ENCODE results near the gene ZNF835.

ZNF835 gene

DNA sequence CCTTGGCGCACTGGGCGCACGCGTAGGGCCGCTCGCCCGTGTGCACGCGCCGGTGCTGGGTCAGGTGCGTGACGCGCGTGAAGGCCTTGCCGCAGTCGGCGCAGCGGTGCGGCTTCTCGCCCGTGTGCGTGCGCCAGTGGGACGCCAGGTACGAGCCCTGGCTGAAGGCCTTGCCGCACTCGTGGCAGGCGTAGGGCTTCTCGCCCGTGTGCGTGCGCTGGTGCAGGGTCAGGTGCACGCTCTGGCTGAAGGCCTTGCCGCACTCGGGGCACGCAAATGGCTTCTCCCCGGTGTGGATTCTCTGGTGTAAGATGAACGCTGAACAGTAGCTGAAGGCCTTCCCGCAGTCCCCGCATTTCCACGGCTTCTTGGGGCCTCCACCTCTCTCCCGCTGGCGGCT lies 7.0 kb downstream of the ZNF835 start:
- in situ Hi-C loops (cut with MboI; ENCODE audit: low sequenced_read_pairs): no loop called here

DNA sequence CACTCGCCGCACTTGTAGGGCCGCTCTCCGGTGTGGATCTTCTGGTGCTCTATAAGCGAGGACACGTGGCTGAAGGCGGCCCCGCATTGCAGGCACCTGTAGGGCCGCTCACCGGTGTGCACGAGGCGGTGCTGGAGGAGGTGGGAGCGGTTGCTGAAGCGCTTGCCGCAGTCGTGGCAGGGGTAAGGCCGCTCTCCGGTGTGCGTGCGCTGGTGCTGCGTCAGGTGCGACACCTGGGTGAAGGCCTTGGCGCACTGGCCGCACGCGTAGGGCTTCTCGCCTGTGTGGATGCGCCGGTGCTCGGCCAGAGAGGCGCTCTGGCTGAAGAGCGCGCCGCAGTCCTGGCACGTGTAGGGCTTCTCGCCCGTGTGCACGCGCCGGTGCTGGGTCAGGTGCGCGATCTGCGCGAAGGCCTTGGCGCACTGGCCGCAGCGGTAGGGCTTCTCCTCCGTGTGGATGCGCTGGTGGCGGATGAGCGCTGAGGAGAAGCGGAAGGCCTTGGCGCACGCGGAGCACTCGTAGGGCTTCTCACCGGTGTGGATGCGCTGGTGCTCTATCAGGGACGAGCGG lies 7.5 kb downstream of the ZNF835 start:
- in situ Hi-C loops (cut with MboI; ENCODE audit: low sequenced_read_pairs): no loop called here

DNA sequence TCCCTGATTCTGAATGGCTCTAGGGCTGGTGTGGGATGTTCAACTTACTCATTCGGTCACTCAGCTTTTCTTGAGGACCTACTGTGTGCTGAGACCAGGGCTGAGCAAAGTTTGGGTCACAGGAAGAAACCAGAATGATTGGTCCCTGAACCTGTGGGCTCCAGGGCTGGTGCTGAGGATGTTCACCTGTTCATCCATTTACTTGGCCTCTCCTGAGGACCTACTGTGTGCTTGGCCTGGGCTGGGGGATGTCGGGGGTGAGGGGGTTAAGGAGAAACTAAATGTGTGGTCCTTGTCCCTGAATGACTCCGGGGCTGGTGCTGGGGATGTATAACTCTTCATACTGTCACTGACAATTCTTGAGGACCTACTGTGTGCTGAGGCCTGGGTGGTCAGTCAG lies 10.3 kb downstream of the ZNF835 start:
- in situ Hi-C loops (cut with MboI; ENCODE audit: low sequenced_read_pairs): no loop called here

DNA sequence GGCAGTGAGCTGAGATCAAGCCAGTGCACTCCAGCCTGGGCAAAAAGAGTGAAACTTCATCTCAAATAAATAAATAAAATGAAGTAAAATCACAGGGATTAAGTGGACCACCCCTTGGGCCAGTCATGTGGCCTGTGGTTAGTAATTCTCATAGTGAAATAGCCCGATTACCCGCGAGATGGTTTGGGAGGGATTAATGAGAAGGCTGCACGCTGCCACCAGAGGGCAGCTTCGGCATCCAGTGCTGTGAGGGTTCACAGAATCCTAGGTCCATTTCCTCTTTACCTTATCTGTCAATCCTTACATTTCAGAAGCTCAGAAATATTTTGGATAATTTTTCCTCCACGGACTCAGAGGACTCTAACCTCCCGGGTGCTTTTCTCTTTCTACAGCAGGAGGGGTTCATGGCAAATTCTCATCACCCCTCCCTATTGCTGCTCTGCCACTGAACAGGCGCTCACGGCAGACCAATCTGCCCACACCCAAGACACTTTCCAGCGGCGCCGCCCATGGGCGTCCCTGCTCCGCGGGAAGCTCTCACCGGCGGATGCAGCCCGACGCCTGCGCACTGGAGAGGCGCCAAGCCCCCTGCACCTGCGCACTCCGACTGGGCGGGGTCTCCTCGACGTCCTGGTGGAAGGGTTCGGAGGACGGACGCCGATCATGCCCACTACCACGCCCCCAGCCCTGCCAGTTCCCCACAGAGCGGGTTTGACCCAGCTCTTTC lies 11.0 kb downstream of the ZNF835 start:
- in situ Hi-C loops (cut with MboI; ENCODE audit: low sequenced_read_pairs): no loop called here

DNA sequence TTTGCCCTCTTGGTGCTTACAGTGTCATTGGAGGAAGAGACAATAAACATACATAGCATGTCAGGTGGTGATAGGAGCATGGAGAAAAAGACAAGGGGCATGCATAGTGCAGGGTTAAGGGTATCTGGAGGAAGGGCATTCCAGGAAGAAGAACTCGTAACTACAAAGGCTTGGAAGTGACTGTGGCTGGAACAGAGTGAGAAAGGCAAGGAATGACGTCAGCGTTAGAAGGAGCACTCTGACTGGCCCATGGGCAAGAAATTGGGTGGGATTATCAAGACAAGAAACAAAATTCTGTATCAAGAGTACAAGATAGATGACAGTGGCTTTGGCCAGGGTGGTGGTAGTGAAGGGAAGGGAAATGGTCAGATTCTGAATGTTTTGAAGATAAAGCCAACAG lies 17.4 kb downstream of the ZNF835 start:
- in situ Hi-C loops (cut with MboI; ENCODE audit: low sequenced_read_pairs): no loop called here

DNA sequence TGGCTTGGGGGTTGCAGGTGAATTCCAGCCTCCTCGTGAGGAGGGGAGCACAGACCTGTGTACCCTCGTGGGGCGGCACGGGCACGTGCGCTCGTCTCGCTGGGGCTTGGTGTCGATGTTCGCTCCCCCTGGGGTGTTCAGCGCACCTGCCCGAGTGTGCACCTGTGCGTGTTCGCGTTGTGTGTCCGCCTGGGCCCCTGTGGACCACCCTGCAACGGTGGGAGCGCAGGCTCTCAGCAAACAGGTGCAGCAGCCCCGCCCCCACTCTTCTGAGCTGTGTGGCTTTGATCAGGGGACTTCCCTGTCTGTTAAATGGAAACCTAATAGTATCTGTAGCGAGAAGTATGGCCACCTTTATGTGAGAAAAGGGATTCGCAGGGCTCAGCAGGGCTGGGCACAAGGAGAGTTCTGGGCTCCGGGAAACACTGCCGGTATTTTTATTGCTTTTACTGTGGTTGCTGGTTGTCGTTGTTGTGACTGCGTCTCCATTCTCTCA lies 28.0 kb downstream of the ZNF835 start:
- in situ Hi-C loops (cut with MboI; ENCODE audit: low sequenced_read_pairs): no loop called here

DNA sequence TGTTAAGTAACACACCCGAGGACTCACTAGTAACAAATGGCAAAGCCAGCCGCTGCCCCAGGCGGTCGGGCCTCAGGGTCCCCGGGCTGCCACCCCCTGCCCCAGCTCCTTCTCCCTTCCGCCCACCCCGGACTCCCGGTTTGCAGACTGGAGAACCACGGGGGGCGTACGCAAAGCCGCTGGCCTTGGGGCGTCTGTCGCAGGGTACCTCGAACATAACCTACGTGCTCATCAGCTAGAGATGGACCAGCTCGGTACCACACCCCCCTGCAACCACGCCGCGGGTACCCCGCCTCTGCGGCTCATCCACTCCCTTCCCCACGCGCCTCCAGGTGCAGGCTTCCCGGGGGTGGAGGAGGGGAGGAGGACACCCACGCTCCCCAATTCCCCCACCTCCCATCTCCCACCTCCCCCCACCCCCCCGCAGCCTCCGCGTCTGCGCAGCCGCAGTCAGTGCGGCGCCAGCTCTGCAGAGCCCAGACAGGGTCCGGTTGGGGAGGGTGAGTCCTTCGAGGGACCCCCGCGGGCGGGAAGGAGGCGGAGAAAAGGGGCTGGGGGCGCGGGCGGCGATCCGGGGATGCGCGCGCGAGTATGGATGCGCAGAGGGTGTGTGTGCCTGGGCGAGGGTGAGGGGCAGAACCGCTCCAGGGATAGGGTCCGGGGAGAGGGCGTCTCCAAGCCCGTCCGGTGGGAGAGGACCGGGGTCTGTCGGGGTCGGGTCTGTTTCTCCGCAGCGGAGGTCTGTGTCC lies 28.7 kb downstream of the ZNF835 start, which contains the start of gene SMIM17:
Gene SMIM17, plus strand, starts transcription at position 449 of the 749 bp plus-strand sequence. CDS start 2,509 bp downstream, outside the sequence.
- in situ Hi-C loops (cut with MboI; ENCODE audit: low sequenced_read_pairs): no loop called here

DNA sequence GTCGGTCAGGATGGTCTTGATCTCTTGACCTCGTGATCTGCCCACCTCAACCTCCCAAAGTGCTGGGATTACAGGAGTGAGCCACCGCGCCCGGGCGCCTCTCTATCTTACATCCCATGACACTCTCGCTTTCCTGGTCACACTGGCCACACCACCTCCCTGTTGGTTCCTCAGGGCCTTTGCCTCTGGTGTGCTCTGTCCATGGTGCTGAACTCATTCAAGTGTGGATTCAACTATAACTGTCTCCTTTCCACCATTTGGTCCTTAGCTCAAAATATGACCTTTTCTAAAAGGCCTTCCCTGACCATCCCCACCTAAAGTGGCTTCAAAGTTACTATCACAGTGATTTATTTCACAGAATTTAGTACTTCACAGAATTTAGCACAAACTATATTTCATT lies 32.3 kb downstream of the ZNF835 start:
- in situ Hi-C loops (cut with MboI; ENCODE audit: low sequenced_read_pairs): no loop called here

DNA sequence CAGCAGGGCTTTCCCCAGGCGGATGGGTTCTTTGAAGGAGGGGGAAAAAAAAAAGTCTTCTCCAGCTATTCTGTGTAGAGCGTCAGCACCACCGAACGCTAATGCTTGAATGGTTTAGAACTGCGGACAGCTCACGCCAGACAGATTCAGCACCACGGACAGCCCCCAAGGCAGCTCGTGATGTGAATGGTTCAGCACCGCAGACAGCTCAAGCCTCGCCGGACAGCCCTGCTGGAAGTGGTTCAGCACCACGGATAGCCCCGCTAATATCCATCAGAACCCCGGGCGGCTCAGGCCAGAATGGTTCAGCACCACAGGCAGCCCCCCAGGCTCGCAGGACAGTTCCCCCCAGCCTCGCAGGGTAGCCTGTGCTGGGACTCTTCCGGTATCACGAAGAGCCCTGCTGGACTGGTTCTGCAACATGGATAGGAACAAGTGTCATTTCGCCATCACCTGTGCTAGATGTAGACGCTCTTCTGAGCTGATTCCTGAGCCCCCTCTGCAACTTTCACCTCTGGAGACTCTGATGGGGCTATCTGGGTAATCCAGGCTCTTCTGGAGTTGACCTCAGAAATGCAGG lies 33.5 kb downstream of the ZNF835 start:
- in situ Hi-C loops (cut with MboI; ENCODE audit: low sequenced_read_pairs): no loop called here

DNA sequence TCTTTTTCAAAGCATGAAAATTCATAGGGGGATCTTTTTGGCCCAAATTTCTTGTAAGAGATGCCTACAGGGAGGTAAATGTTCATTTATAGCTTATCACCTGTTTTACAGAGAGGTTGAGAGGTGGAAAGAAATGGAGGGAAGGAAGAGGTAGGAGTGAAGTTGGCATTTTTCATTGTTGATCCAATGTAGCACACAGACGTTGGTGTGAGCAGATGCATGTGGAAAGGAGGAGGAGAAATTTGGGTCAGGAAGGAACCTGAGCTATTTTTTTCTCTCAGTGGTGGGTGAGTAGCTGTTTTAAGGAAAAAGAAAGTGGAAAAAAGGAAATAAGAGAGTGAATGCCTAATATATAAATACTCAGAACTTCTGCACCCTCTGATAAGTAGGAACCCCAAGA lies 38.5 kb downstream of the ZNF835 start:
- in situ Hi-C loops (cut with MboI; ENCODE audit: low sequenced_read_pairs): no loop called here

DNA sequence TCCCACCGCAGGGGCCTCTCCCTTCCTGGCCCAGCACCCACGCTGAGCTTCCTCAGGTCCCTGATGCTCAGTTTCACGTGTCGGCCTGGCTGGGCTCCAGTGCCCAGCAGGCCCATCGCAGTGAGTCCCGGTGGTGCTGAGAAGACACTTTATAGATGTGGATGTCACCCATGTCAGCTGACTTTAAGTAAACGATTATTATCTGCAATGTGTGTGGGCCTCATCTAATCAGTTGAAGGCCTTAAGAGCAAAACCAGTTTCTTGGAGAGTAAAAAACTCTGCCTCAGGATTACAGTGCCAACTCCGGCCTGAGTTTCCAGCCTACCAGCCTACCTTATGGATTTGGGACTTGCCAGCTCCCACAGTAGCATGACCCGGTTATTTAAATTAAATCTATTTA lies 45.8 kb downstream of the ZNF835 start:
- in situ Hi-C loops (cut with MboI; ENCODE audit: low sequenced_read_pairs): no loop called here

DNA sequence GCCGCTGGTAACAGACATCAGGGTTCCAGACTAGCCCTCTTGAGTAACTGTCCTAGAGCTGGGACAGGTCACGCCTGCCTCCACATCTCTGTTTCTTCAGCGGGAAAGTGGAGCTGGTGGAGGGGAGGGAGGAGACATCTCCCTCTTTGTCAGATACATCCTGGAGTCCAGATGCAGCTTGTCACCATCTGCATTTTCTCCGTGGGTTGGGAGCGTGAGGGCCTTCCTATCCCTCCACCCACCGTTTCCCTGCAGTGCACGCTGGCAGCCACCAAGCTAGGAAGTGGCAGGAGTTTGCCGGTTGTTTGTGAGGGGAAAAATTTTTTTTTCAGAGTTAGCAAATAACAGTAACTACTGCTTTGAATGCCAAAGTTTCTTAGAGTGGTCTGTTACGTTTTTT lies 48.6 kb downstream of the ZNF835 start:
- in situ Hi-C loops (cut with MboI; ENCODE audit: low sequenced_read_pairs): no loop called here

DNA sequence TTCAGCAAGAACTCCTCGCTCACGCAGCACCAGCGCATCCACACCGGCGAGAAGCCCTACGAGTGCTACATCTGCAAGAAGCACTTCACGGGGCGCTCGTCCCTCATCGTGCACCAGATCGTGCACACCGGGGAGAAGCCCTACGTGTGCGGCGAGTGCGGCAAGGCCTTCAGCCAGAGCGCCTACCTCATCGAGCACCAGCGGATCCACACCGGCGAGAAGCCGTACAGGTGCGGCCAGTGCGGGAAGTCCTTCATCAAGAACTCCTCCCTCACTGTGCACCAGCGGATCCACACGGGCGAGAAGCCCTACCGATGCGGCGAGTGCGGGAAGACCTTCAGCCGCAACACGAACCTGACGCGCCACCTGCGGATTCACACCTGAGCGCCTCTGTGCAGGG lies 49.2 kb downstream of the ZNF835 start:
- in situ Hi-C loops (cut with MboI; ENCODE audit: low sequenced_read_pairs): no loop called here

DNA sequence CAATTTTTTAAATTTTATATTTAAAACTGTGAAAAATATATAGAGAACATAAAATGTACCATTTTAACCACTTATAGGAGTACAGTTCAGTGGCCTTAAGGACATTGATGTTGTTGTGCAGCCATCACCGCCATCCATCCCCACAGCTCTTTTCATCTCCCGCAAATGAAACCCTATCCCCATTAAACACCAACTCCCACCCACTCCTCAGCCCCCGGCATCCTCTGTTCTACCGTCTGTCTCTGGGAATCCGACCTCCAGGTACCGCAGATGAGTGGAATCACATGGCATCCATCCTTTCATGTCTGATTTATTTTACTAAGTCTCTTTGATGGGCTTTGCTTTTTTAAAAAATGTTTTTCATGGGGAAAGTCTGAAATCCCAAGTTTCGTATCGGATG lies 52.4 kb downstream of the ZNF835 start:
- in situ Hi-C loops (cut with MboI; ENCODE audit: low sequenced_read_pairs): no loop called here

DNA sequence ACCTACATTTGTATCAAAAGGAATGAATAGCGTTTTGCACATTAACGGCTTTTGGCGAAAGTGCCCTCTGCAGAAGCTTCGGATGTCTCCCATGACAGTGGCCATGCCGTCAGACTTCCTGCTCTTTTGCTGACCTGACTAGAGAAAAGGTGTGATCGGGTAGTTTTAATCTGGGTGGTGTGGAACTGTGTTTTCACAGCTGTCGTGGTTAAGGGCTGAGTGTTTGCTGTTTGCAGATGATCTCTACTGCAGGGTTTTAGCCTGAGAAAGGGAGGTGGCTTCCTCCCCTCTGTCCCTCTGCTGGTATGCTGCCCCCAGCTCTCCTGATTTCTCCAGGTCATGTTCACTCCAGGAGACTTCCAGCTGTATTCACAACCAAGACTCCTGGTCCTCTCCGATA lies 54.0 kb downstream of the ZNF835 start:
- in situ Hi-C loops (cut with MboI; ENCODE audit: low sequenced_read_pairs): no loop called here

DNA sequence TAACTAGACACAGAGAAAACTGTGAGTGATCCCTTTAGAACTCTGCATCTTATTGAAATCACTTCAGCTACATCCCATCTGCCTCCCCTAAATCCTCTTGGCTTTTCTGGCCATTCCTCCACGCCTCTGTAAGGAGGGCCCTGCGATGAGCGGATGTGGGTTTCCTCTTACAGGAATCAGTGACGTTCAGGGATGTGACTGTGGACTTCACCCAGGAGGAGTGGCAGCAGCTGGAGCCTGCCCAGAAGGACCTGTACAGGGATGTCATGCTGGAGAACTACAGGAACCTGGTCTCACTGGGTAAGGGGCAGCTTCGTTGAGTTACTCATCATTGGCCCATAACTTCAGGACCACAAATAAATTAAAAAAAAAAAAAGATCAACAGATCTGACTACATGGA lies 57.9 kb downstream of the ZNF835 start:
- in situ Hi-C loops (cut with MboI; ENCODE audit: low sequenced_read_pairs): no loop called here

DNA sequence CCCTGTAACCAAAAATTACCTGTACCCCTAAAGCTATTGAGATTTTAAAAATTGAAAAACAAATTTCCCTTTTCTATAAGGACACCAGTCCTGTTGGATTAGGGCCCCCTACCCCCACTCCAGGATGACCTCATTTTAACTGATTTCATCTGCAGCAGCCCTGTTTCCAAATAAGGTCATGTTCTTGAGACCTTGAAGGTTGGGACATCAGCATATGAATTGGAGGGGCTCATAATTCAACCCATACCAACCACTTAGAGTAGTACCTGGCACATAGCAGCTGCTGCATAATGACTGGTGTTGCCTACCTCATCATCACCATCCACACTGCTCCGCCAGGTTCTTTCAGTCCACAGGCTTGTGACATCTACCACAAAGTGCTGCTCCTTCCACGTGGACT lies 58.8 kb downstream of the ZNF835 start:
- in situ Hi-C loops (cut with MboI; ENCODE audit: low sequenced_read_pairs): no loop called here
